Prostate gland (tissue), 2 donors: ENCODE results near the gene CCR2. TPM values are rescaled to one million over a fixed set of nuclear protein-coding genes. Genes with fewer than 3 reads are reported as not detected.
A peak's percentile ranks its signal among the peaks of the same experiment; 100 is the strongest.

Source experiments
- DNase-seq: peaks from one replicate; pipeline ENCODE4 v3.0.0-alpha.2; 2019; ENCODE audit warnings: low spot score
- H3K27ac ChIP-seq, 2 donors: fragments of 200-600 bp; sonication (generic); 2 replicates each; pipeline ENCODE4 v1.5.1; 2017 to 2019
- H3K27me3 ChIP-seq: fragments of 200-600 bp; sonication (generic); replicated peaks from 2 replicates; pipeline ENCODE4 v1.5.1; 2019; ENCODE audit not compliant: insufficient read depth
- H3K36me3 ChIP-seq, 2 donors: fragments of 200-600 bp; sonication (generic); 1 replicate in 1 of 2; 2 replicates in 1 of 2; pipeline versions ENCODE4 v1.5.1 to v1.8.1; 2017 to 2019
- H3K4me1 ChIP-seq: fragments of 200-600 bp; sonication (generic); replicated peaks from 2 replicates; pipeline ENCODE4 v1.5.1; 2019
- H3K4me3 ChIP-seq, 2 donors: fragments of 200-600 bp; sonication (generic); 2 replicates each; pipeline ENCODE4 v1.5.1; 2017 to 2019
- H3K9me3 ChIP-seq: fragments of 200-600 bp; sonication (generic); 2 replicates; pipeline ENCODE4 v1.5.1; 2017
- CTCF ChIP-seq, 4 experiments: fragments of 200-600 bp in 2 of 4; fragments of 450-650 bp in 2 of 4; sonication (generic) in 2 of 4; IDR thresholded peaks; 1 replicate in 3 of 4; 2 replicates in 1 of 4; pipeline ENCODE4 v1.5.1; 2016 to 2019; ENCODE audit warnings: antibody characterized with exemption in 4 of 4, mild to moderate bottlenecking in 2 of 4, moderate library complexity in 2 of 4
- POLR2A ChIP-seq: fragments of 450-650 bp; IDR thresholded peaks from one replicate; pipeline ENCODE4 v1.6.1; 2016; ENCODE audit warnings: antibody characterized with exemption, mild to moderate bottlenecking
- POLR2AphosphoS5 ChIP-seq: sonication (generic); formaldehyde crosslinking; IDR thresholded peaks from one replicate; pipeline ENCODE4 v1.6.1; 2017; ENCODE audit warnings: antibody characterized with exemption
- WGBS: methylation state at CpG from one replicate; pipeline ENCODE4 v1.1.5; 2018; 5-methylcytosine and 5-hydroxymethylcytosine counted together
- intact Hi-C: fragments of 100-400 bp; cut with DNase I; formaldehyde crosslinking; loops from one replicate; pipeline ENCODE4 v1.14.2; 2022
- total RNA-seq, 2 donors: library from RNA; depleted of rRNA; stranded (reverse); fragments of >200 nt; gene quantifications; one replicate each; pipeline ENCODE4 v1.1.0, GENCODE V29; 2016

The CCR2 gene
- total RNA-seq, 2 donors from 2014 or later = 1.0 to 6.5 TPM

- WGBS = 47% methylated on average over 2 of the region's 2 CpGs
- TF ChIP-seq CTCF (IDR thresholded peaks at IDR 0.05) (no peak), POLR2AphosphoS5 (no peak), POLR2A (no peak)
- H3K36me3 ChIP-seq = no peaks in the 10 kb centered on the region
- no peaks in the 10 kb centered on the region for H3K4me1 ChIP-seq
- intact Hi-C loops = no loop called here
- no peaks in the 10 kb centered on the region for H3K9me3 ChIP-seq
- DNase-seq = no peak
- H3K27me3 ChIP-seq = no peaks in the 10 kb centered on the region
- H3K4me3 ChIP-seq = no peak overlapping the region
- H3K27ac ChIP-seq = no peak overlapping the region
These were observed 21.9 kb downstream of the CCR2 start for GRCh38 chr3:46375814-46376213.

GRCh38 chr3:46378426-46378942 is 24.6 kb downstream of the CCR2 start:
- 36% methylated on average over 8 of the region's 8 CpGs for WGBS
- H3K27me3 ChIP-seq = no peaks in the 10 kb centered on the region
- peaks cover 6% of the 10 kb centered on the region for H3K4me1 ChIP-seq
- intact Hi-C loops = no loop called here
- H3K36me3 ChIP-seq = no peaks in the 10 kb centered on the region
- no peak overlapping the region for H3K4me3 ChIP-seq
- no peaks in the 10 kb centered on the region for H3K9me3 ChIP-seq
- H3K27ac ChIP-seq = no peak overlapping the region
- TF ChIP-seq CTCF (IDR thresholded peaks at IDR 0.05) (peak in 3 of 4 experiments; percentile 22 to 59 (median 56)), POLR2A (no peak), POLR2AphosphoS5 (no peak)
- DNase-seq = peak; percentile 24

GRCh38 chr3:46380471-46381221 is 26.7 kb downstream of the CCR2 start:
- intact Hi-C loops = no loop called here
- H3K9me3 ChIP-seq = no peaks in the 10 kb centered on the region
- peak; percentile 59 for DNase-seq
- 42% methylated on average over 8 of the region's 8 CpGs for WGBS
- H3K4me1 ChIP-seq = peaks cover 7% of the 10 kb centered on the region
- H3K27ac ChIP-seq = peak overlapping the region; percentile 23 to 57
- H3K4me3 ChIP-seq = no peak overlapping the region
- H3K36me3 ChIP-seq = no peaks in the 10 kb centered on the region
- no peaks in the 10 kb centered on the region for H3K27me3 ChIP-seq
- TF ChIP-seq CTCF (IDR thresholded peaks at IDR 0.05) (no peak), POLR2AphosphoS5 (peak; percentile 82)

GRCh38 chr3:46381625-46382024 is 27.7 kb downstream of the CCR2 start:
- Histone ChIP-seq H3K4me3 (no peak overlapping the region), H3K27ac (no peak overlapping the region), H3K9me3 (no peaks in the 10 kb centered on the region), H3K4me1 (peaks cover 7% of the 10 kb centered on the region), H3K27me3 (no peaks in the 10 kb centered on the region), H3K36me3 (no peaks in the 10 kb centered on the region)
- TF ChIP-seq POLR2AphosphoS5 (no peak), CTCF (IDR thresholded peaks at IDR 0.05) (no peak), POLR2A (no peak)
- intact Hi-C loops = no loop called here
- WGBS = 20% methylated on average over 3 of the region's 3 CpGs
- DNase-seq = no peak
